Islet of Langerhans (tissue), 1 donor: ENCODE results near the gene TSR1.

Experiments used
- FAIRE-seq: peaks from one replicate; lab custom pipeline; 2011; peaks lifted over from hg19 to GRCh38; lab: Jason Lieb, UNC

TSR1 gene

DNA sequence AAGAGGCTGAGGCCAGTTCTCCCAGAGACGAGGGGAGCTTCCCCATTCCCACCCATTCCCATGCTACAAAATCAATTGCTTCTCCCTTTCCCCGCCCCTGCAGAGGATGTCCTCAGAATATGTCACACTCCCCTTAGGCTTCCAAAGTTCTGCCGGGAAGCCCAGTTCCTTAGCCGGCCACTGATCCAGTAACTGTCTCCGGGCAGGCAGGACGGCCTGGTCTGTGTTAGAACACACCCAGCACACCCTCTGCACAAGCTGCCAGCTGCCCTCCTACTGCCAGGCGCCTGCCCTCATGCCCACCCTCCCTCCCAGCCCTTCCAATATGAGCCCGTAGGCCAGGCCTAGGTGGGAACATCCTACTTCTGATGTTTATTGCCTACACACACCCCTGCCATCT is 32.1 kb upstream of the TSR1 start:
- no peak for FAIRE-seq

DNA sequence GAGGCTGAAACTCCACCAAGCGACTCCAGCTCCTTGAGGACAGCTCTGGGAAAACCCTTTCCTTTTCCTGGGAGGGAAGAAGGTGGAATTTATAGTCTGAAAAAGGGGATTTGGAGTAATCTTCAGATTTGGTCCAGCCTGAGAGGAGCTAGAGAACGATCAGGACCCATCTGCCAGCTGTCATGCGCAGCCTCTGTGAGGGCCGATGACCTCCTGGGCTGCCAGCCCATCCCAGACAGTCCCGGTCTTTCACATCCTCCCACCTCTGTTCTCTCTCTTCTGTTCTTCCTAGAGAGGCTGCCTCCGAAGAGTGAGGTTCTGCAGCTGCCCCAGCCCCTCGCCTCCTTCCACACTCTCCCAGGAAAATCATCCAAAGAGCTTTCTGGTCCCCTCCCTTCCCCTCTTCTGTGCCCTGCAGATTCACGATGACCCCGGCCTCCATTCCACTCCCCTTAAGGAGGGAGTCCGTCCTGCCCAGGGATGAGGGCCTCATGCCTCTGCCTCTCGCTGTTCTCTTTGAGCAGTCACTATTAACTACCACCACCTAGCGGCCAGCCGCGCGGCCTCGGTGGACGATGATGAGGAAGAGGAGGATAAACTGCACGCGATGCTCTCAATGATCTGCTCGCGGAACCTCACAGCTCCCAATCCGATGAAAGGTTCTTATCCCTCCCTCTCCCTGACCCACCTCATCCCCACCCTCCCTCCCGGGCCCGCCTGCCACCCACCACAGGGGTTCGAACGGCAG is 30.7 kb upstream of the TSR1 start:
- FAIRE-seq: no peak

DNA sequence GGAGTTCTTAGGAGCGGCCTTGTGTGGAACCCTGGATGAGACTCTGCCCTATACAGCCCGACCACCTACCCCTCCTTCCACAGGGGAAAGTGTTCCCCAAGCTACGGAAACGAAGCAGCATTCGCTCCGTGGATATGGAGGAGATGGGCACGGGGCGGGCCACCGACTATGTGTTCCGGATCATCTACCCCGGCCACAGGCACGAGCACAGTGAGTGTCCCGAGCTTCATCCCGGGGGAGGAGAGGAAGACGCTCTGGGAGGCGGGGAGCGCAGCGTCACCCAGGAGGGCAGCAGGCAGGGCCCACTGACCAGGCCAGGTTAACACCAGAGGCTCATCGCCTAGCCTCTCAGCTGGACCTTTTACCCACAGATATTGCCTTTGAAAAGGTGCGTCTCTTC is 28.9 kb upstream of the TSR1 start:
- FAIRE-seq: no peak

DNA sequence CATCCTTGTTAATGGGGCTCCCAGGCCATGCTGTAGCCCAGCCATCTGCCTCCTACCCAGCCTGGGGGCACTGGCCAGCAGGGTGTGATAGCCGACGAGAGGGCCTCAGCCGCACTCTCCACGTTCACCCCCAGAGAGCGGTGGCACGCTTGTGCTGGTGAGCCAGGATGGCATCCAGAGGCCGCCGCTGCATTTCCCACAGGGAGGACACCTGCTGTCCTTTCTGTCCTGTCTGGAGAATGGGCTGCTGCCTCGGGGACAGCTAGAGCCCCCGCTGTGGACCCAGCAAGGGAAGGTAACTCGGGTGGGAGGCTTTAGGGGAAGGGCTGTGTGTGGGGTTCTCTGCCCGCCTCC is 28.5 kb upstream of the TSR1 start:
- FAIRE-seq: no peak

DNA sequence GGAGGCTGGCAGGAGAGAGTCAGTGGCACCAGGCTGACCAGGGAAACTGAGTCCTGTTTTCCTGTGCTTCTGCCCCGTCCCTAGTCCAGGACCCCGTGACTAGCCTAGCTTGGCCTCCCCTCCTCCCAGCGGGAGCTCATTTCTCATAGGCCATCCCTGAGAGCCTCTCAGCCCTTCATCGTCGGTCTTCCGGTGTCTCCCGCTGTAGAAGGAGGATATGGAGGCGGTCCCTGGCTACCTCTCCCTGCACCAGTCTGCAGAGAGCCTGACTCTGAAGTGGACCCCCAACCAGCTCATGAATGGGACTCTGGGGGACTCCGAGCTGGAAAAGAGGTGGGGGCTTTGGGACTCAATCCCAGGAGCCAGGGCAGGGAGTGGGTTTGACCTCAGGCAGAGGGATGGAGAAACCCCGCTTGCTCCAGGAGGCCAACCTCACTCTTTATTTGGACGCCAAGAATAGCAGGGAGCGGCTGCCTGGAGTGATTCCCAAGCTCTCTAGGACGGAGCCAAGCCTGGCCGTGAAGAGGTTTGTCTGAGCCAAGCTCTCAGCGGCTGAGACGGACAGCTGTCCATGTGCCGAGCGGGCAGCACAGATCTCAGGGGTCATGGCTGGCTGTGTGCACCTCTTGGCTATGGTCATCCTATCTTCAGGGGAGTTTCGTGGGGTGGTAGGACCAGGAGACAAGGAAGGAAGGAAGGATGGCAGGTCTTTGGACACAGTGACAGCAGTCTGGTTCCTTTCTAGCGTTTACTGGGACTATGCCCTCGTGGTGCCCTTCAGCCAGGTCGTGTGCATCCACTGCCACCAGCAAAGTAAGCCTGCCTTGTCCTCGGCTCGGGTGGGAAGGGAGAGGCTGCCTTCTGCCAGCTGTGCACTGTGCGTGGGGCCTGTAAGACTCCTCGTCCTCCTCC is 27.9 kb upstream of the TSR1 start:
- no peak for FAIRE-seq

DNA sequence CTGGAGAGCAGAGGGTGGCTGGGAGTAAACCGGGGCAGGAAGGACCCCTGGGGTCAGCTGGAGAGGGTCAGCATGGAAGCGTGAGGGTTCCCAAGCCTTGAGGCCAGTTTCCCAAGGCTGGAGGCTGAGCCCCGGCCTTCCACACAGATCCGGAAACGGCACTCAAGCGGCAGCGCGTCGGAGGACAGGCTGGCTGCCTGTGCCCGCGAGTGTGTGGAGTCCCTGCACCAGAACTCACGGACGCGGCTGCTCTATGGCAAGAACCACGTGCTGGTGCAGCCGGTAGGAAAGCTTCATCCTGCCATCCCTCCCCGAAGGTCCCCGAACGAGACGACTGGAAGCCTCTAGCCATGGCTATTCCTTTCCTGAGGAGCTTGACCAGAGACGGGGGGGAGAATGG is 27.1 kb upstream of the TSR1 start:
- FAIRE-seq: no peak

DNA sequence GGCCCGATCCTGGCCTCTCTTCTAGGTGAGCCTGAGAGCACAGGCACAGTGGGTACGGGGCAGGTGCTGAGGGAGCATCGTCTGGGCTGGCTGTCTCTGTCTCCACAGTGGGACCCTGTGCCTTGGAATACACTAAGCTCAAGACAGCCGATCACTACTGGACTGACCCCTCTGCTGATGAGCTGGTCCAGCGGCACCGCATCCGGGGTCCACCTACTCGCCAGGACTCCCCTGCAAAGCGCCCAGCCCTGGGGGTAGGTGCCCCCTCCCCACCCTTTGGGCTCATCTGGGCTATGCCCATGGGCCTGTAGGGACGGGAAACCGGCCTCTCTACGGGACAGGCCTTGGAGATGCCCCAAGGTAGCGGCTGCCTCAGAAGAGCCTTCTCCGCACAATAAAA is 26.6 kb upstream of the TSR1 start:
- no peak for FAIRE-seq

DNA sequence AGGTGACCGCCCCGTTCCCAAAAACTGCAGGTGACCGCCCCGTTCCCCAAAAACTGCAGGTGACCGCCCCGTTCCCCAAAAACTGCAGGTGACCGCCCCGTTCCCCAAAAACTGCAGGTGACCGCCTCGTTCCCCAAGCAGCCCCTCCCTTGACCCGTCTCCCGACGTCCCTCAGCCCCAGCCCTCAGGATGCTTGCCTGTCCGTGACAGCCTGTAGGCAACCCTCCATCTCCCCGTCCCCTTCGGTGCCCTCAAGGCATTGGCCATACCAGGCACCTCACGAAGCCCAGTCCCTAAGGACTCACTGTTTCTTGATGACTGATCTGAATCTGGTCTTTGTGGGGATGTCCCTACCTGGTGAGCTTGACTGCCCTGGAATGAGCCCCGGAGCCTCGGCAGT is 26.2 kb upstream of the TSR1 start:
- FAIRE-seq: no peak

DNA sequence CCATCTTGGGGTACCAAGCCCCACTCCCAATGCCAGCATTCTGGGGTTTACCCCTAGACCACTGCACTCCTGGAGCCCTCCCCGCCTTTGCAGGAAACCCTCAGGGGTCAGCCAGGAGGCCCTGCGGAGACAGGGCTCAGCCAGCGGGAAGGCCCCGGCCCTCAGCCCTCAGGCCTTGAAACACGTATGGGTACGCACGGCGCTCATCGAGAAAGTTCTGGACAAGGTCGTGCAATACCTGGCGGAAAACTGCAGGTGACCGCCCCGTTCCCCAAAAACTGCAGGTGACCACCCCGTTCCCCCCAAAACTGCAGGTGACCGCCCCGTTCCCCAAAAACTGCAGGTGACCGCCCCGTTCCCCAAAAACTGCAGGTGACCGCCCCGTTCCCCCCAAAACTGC is 25.8 kb upstream of the TSR1 start:
- no peak for FAIRE-seq

DNA sequence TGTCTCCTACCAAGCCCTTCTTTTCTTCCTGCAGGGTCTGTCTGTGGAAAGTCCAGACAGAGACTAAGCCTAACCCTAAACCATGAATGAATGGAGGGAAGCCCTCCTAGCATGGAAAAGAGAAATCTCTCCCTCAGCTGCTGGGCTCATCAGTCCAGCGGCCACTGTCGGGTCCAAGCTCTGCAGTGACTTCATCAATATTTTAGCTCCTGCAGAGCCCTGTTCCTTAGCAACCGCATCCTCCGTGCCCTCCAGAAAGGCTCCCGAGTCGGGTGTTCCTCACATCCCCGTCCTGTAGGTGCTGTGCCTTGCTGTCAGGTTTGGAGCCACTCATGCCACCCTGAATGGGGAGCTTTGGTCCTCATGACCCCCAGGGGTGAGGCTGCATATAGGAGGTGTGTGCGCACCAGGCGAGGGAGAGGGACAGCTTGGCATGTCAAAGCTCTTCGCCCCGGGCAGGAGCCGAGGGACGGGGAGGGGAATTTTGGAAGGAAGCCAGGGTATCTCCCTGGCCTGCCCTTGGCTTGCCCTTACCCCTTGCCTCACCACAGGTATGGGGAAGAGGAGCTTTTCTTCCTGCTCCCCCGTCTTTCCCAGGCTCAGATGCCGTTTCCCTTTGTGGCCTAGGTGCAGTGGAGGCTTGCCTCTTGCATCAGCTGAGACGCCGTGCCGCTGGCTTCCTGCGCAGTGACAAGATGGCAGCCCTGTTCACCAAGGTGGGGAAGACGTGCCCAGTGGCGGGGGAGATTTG is 24.9 kb upstream of the TSR1 start:
- no peak for FAIRE-seq

DNA sequence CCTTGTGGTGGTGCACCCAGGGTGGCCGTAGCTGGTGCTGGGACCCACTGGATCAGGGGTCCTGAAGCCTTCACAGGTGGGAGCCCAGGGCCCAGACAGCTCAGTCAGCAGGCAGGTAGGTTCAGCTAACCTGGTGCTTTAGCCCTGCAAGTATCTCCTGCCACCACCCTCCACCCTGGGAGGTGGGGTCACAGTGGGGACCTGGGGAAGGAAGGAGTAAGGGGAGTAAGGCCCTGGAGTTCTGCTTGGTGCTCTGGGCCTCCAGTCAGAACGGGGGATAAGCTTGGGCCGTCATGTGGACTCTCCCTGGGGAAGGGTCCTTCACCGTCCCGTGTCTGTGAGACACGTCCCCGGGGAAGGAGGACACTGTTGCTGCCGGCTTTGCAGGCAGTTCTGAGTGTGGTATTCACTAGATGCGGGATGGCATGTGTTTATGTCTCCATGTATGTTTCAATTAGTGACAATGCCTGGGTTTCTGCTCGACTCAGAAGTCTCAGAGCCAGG is 21.7 kb upstream of the TSR1 start:
- FAIRE-seq: no peak

DNA sequence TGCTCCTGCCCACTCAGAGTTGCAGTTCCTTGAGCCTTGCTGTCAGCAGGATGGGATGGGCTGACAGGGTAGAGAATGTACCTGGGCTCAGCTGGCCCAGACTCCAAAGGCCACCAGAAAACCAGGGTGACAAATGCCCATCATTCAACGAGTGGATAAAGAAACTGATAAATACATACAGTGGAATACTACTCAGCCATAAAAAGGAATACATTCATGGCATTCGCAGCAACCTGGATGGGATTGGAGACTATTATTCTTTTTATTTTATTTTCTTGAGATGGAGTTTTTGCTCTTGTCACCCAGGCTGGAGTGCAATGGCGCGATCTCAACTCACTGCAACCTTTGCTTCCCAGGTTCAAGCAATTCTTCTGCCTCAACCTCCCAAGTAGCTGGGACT is 21.0 kb upstream of the TSR1 start:
- no peak for FAIRE-seq

DNA sequence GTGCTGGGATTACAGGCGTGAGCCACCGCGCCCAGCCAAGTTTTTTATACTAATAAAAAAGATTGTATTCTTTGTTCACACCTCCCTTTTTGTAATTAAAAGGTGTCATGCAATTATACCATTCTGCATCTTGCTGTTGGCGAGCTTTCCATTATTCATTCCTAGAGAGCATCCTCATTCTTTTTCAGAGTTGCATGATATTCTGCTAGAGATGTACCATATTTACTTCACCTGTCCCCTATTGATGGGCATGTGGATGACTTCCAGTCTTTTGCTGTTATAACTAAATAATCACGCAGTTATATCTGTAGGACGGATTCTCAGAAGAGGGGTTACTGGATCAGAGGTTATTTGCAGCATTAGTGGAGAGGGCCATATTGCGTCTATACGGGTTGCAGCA is 18.1 kb upstream of the TSR1 start:
- no peak for FAIRE-seq

DNA sequence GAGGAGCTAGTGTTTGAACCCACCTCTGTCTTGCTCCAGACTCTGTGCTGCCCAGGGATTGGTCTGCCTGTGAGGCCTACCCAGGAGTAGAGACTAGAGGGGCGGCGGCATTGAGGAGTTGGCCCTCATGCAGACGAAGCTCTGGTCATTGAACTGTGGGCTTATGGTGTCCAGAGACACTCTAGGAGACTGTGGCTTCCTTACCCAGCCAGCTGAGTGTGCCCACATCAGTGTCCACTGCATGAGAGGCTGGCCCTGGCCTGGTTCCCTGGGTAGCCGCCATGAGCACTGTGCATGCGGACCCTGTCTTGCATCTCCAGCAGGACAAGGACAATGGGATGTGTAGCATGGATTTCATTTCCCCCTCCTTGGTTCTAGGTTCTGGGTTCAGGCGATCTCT is 15.0 kb upstream of the TSR1 start:
- FAIRE-seq: no peak

DNA sequence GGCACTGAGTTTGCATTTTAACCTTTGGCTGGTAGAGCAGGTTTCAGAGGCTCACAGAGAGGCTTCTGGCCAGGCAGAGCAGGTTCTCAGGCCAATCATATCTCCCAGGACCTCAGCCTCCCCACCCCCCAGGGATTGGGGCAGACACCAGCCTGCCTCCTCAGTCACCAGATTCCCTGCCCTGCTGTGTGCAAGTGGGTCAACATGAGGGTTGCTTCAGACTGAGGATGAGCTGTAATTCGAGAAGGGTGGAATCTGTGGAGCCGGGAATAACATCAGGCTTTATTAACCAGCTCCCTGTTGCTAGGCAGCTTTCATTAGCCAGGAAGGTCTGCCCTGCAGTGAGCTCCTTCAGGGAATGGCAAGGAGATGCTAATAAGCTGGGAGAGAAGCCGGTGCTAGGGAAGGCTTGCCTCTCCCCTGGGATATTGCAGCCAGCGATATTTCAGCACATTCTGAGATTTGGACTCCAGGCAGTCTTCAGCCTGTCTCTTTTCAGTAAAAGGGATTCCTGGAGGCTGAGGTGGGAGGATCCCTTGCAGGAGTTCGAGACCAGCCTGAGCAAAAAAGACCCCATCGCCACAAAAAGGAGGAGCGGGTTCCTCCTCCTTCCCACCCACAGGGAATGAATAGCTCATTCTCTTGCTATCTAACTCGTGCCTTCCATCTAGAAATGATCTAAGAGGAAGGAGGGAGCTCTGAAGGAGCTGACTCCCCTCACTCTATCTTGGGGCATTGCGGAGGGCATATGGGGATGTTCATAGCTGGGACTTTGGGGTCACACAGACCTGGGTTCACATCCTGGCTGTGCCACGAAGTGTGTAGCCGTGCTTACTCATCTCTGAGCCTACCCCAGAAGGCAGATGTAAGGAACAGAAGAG is 11.8 kb upstream of the TSR1 start:
- peak; percentile 66 for FAIRE-seq

DNA sequence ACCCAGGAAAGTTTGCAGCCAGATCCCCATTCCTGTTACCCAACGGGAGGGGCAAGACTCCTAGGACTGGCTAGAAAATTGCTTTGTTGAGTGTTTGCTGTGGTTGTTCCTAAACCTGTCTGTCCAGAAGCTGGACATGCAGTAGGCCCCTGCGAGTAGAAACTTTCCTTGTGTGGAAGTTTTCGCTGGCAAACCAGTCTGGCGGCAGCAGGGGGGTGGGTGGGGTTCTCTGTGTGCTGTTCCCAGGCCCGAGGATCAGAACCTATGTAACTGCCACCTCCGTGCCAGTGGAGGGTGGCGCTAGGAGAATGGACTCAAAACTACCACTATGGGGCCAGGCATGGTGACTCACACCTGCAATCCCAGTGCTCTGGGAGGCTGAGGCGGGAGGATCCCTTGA is 10.2 kb upstream of the TSR1 start:
- FAIRE-seq: no peak

DNA sequence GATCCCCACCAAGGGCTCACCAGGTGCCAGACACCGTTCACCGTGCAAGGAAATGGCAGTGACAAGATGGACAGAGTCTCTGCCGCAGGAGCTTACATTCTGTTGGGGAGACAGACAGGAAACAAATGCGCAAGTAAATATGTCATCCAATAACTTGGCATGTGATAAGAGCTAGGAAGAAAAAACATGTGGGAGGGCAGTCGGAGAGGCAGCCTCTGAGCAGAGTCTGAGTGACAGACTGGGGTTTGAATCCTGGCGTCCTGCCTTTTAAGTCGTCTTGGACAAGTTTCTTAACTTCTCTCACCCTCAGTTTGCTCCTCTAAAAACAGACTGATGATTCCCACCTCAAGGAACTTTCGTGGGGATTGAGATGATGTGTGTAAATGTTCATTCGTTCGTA is 8.3 kb upstream of the TSR1 start:
- FAIRE-seq: no peak

DNA sequence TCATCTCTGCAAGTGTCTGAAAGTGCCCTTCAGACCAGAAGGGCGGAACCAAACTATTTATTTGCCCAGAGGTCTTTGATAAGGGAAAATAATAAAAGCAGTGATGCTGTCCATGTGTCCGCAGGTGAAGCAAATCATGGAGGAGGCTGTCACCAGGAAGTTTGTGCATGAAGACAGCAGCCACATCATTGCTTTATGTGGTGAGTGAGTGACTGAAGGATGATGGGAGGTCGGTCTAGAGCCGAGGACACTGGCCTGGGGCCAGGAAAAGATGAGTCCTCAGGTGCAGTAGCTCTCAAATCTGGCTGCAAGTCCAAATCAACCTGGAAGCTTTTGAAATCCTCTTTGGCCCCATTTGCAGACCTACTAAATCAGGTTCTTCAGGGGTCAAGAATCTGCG is 7.2 kb upstream of the TSR1 start:
- no peak for FAIRE-seq

DNA sequence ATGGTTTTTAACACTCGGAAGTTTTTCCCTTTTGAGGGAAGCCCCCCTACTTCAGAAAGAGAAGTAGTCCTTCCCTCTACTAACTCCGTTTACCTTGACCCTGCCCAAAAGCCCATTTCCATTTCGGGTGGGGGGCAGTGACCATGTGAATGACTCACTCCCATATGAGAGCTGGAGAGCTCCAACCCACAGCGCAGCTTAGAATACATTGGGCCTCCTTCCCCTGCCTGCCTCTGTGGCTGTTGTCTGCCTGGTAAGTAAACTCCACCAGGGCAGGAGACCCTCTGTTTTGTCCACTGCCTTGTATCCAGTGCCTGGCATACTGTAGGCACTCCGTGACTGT is 2.0 kb upstream of the TSR1 start:
- no peak for FAIRE-seq

DNA sequence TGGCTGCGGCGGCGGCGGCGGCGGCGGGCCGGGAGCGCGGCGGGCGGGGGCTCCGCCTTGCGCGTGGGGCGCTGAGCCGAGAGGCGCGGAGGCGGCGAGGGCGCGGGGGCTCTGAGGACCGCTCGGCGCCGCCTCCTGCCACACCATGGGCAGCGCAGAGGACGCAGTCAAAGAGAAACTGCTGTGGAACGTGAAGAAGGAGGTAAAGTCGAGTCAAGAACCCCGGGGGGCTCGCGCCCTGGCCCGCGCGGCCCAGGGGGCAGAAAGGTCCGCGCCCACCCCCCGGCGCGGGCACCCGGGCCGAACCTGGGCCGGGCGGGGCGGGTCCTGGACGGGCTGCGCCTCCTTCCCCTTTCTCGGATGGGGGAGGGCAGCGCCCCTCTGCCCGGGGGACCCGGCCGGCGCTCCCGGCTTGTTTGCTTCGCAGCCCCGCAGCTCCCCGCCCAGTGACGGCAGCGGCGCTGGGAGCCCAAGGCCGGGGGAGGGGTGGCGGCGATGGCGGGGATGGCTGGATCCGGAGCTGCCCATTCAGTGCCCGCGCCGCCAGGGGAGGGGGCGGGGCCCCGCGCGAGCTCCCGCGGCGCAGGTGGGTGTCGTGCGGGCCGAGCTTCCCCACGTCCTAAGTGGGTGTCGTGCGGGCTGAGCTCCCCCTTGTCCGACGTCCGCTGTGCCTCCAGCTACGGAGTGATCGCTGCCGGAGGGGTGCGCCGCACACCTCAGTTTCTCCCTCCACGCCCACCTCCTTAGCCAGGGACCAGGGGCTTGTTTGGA is 1.5 kb upstream of the TSR1 start:
- no peak for FAIRE-seq

DNA sequence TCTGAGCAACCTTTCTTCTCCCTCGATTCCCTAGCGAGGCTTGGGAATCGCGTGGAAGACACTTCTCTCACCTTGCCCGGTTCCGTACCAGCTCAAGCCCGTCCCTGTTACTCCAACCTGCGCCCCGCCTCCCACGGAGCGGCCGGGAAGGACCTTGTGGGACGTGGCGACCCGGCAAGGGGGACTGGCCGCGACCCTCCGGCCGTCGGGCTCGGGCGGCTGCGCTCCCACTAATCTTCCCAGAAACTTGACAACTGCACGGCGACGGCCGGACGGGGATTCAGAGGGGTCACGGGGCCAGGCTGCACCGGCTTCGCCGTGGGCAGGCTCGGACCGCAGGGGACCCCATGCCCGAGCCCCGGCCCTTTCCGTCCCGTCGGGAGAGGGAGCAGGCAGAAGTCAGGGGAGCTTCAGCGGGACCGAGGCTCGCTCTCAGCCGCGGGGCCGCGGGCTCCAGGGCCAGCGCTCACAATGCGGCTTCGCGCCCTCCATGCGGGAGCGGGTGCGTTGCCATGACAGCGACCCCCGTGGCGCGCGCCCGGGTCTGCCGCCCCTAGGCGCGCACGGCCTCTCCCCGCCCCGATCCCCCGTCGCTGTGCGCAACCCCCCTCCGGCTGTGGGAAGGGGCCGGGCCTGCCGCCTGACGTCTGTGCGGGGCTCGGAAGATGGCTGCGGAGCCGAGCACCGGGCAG is 741 bp upstream of the TSR1 start, which contains the start of gene SGSM2:
Gene SGSM2, plus strand, starts transcription at position 650 of the 692 bp plus-strand sequence. CDS start 188 bp downstream, outside the sequence.
- FAIRE-seq: no peak
